H9 (cell line): Measurements from ENCODE around the gene TRIM56. TPM values are rescaled to one million over a fixed set of nuclear protein-coding genes. Genes with fewer than 3 reads are reported as not detected.

Source experiments
- DNase-seq: peaks from one replicate; pipeline ENCODE4 v3.0.0-alpha.2; 2017
- H2AFZ ChIP-seq: one replicate; pipeline ENCODE4 v1.6.1; 2013; ENCODE audit warnings: mild to moderate bottlenecking, low read length, control low read depth, moderate library complexity
- H2AK5ac ChIP-seq: 2 replicates; pipeline ENCODE4 v1.6.1; 2013; ENCODE audit warnings: low read length, control low read depth, mixed read lengths; ENCODE audit not compliant: insufficient read length
- H2BK120ac ChIP-seq: one replicate; pipeline ENCODE4 v1.6.1; 2013; ENCODE audit warnings: low read depth, mild to moderate bottlenecking, low read length, control low read depth, inconsistent platforms; ENCODE audit not compliant: poor library complexity, severe bottlenecking
- H2BK12ac ChIP-seq: 2 replicates; pipeline ENCODE4 v1.6.1; 2013; ENCODE audit warnings: low read length, control low read depth, mixed read lengths, low read depth; ENCODE audit not compliant: insufficient read length
- H2BK15ac ChIP-seq: 2 replicates; pipeline ENCODE4 v1.6.1; 2013; ENCODE audit warnings: low read depth, low read length, control low read depth
- H2BK20ac ChIP-seq: one replicate; pipeline ENCODE4 v1.6.1; 2013; ENCODE audit warnings: low read depth, mild to moderate bottlenecking, low read length, control low read depth, inconsistent platforms; ENCODE audit not compliant: poor library complexity, severe bottlenecking
- H2BK5ac ChIP-seq: 2 replicates; pipeline ENCODE4 v1.6.1; 2013; ENCODE audit warnings: low read length, control low read depth, mixed read lengths; ENCODE audit not compliant: insufficient read length
- H3K14ac ChIP-seq: 2 replicates; pipeline ENCODE4 v1.6.1; 2013; ENCODE audit warnings: low read length, control low read depth; ENCODE audit not compliant: insufficient read depth
- H3K18ac ChIP-seq: 2 replicates; pipeline ENCODE4 v1.6.1; 2013; ENCODE audit warnings: low read depth, mild to moderate bottlenecking, mixed read lengths, low read length, control low read depth; ENCODE audit not compliant: insufficient read length
- H3K23ac ChIP-seq: 2 replicates; pipeline ENCODE4 v1.6.1; 2013; ENCODE audit warnings: low read length, control low read depth, mixed read lengths, low read depth; ENCODE audit not compliant: insufficient read length
- H3K23me2 ChIP-seq: 2 replicates; pipeline ENCODE4 v1.6.1; 2013; ENCODE audit warnings: low read depth, mild to moderate bottlenecking, mixed read lengths, low read length, control low read depth; ENCODE audit not compliant: insufficient read length, poor library complexity, severe bottlenecking
- H3K27ac ChIP-seq: 2 replicates; pipeline ENCODE4 v1.5.1; 2013; ENCODE audit warnings: low read length, control low read depth, mixed read lengths, low read depth; ENCODE audit not compliant: insufficient read length
- H3K27me3 ChIP-seq: 2 replicates; pipeline ENCODE4 v1.6.1; 2013; ENCODE audit warnings: low read length, control low read depth, inconsistent platforms; ENCODE audit not compliant: insufficient read depth
- H3K4ac ChIP-seq: 2 replicates; pipeline ENCODE4 v1.6.1; 2013; ENCODE audit warnings: low read depth, mild to moderate bottlenecking, control low read depth, inconsistent platforms, low read length, moderate library complexity
- H3K4me1 ChIP-seq: 2 replicates; pipeline ENCODE4 v1.6.1; 2013; ENCODE audit warnings: low read length, control low read depth, inconsistent platforms; ENCODE audit not compliant: insufficient read depth
- H3K4me2 ChIP-seq: 2 replicates; pipeline ENCODE4 v1.6.1; 2013; ENCODE audit warnings: low read length, control low read depth, mixed read lengths; ENCODE audit not compliant: insufficient read length, insufficient read depth
- H3K56ac ChIP-seq: 2 replicates; pipeline ENCODE4 v1.6.1; 2013; ENCODE audit warnings: low read depth, mild to moderate bottlenecking, mixed read lengths, low read length, control low read depth; ENCODE audit not compliant: insufficient read length
- H3K79me1 ChIP-seq: 2 replicates; pipeline ENCODE4 v1.6.1; 2013; ENCODE audit warnings: low read depth, mild to moderate bottlenecking, moderate library complexity, low read length, control low read depth, inconsistent platforms; ENCODE audit not compliant: insufficient read depth, poor library complexity, severe bottlenecking
- H3K79me2 ChIP-seq: 2 replicates; pipeline ENCODE4 v1.6.1; 2013; ENCODE audit warnings: low read length, control low read depth, inconsistent platforms; ENCODE audit not compliant: insufficient read depth
- H3K9ac ChIP-seq: 2 replicates; pipeline ENCODE4 v1.6.1; 2013; ENCODE audit warnings: low read length, control low read depth, mixed read lengths; ENCODE audit not compliant: insufficient read length; ENCODE audit errors: extremely low read depth
- H3K9me3 ChIP-seq: one replicate; pipeline ENCODE4 v1.6.1; 2013; ENCODE audit warnings: low read depth, low read length, inconsistent platforms; ENCODE audit not compliant: control insufficient read depth
- H3T11ph ChIP-seq: one replicate; pipeline ENCODE4 v1.6.1; 2013; ENCODE audit warnings: mild to moderate bottlenecking, low read length, control low read depth, inconsistent platforms
- H4K20me1 ChIP-seq: one replicate; pipeline ENCODE4 v1.6.1; 2013; ENCODE audit not compliant: control insufficient read depth, insufficient read length, insufficient read depth
- H4K5ac ChIP-seq: 2 replicates; pipeline ENCODE4 v1.6.1; 2013; ENCODE audit warnings: low read depth, mild to moderate bottlenecking, mixed read lengths, low read length, control low read depth; ENCODE audit not compliant: insufficient read length
- H4K8ac ChIP-seq: replicated peaks from 2 replicates; pipeline ENCODE4 v1.6.1; 2013; ENCODE audit warnings: low read length, control low read depth, mixed read lengths, low read depth; ENCODE audit not compliant: insufficient read length
- H4K91ac ChIP-seq: 2 replicates; pipeline ENCODE4 v1.6.1; 2013; ENCODE audit warnings: low read depth, mild to moderate bottlenecking, moderate library complexity, mixed read lengths, low read length, control low read depth; ENCODE audit not compliant: insufficient read length
- H3K27ac Mint-ChIP-seq, 3 experiments: 2 replicates in 2 of 3; 3 replicates in 1 of 3; pipeline ENCODE4 v1.8.0; 2020 to 2021; ENCODE audit warnings: mixed read lengths in 3 of 3, mild to moderate bottlenecking in 1 of 3, moderate library complexity in 1 of 3
- H3K27me3 Mint-ChIP-seq: 2 replicates; pipeline ENCODE4 v1.8.0; 2021; ENCODE audit warnings: low read depth, mild to moderate bottlenecking, moderate library complexity, mixed read lengths
- H3K36me3 Mint-ChIP-seq, 3 experiments: 2 replicates in 2 of 3; 3 replicates in 1 of 3; pipeline ENCODE4 v1.8.0; 2020 to 2021; ENCODE audit warnings: low read depth in 3 of 3, mixed read lengths in 3 of 3; ENCODE audit not compliant: insufficient read depth in 1 of 3
- H3K4me1 Mint-ChIP-seq, 2 experiments: 2 replicates each; pipeline ENCODE4 v1.8.0; 2020; ENCODE audit warnings: mixed read lengths in 2 of 2
- H3K4me3 Mint-ChIP-seq, 2 experiments: 2 replicates in 1 of 2; 3 replicates in 1 of 2; pipeline ENCODE4 v1.8.0; 2020 to 2021; ENCODE audit warnings: mild to moderate bottlenecking in 2 of 2, mixed read lengths in 2 of 2, moderate library complexity in 1 of 2
- H3K9me3 Mint-ChIP-seq, 2 experiments: 2 replicates in 1 of 2; 3 replicates in 1 of 2; pipeline ENCODE4 v1.8.0; 2020; ENCODE audit warnings: mild to moderate bottlenecking in 2 of 2, mixed read lengths in 2 of 2, moderate library complexity in 1 of 2
- CTCF ChIP-seq: fragments of 200-600 bp; sonication (generic); conservative IDR thresholded peaks from 3 replicates; pipeline ENCODE4 v1.8.0; 2021; ENCODE audit warnings: antibody characterized with exemption, mild to moderate bottlenecking
- WGBS: extraction: QIAGEN DNeasy Blood & Tissue Kit; methylation state at CpG from one replicate; pipeline ENCODE4 v1.1.7; 2013; ENCODE audit warnings: missing lambda C conversion rate, low lambda C conversion rate, mixed read lengths; ENCODE audit not compliant: insufficient read length; ENCODE audit errors: extremely low coverage; 5-methylcytosine and 5-hydroxymethylcytosine counted together
- total RNA-seq: library from RNA; stranded (reverse); gene quantifications from 2 replicates; pipeline ENCODE4 v1.2.1, GENCODE V29; 2021

TRIM56 gene
- total RNA-seq, 1 experiment from 2014 or later, result 21.8 TPM

GRCh38 chr7:101134399-101134980, 49.2 kb downstream of the TRIM56 start:
- Histone ChIP-seq H3K79me2 (no peaks in the 10 kb centered on the region), H3K27ac (no peak overlapping the region), H3K9me3 (no peaks in the 10 kb centered on the region), H4K5ac (no peak overlapping the region), H3K56ac (no peak overlapping the region), H4K91ac (no peak overlapping the region), H3K4me1 (no peaks in the 10 kb centered on the region), H3K23ac (no peak overlapping the region), H3T11ph (no peak overlapping the region), H2BK12ac (no peak overlapping the region), H2AFZ (no peak overlapping the region), H2BK20ac (no peak overlapping the region), H2BK120ac (no peak overlapping the region), H3K4ac (no peak overlapping the region), H3K23me2 (peaks cover 3% of the 10 kb centered on the region), H3K4me2 (no peak overlapping the region), H4K8ac (no peak overlapping the region), H3K79me1 (no peaks in the 10 kb centered on the region), H3K9ac (no peak overlapping the region), H2AK5ac (no peak overlapping the region), H3K27me3 (no peaks in the 10 kb centered on the region), H4K20me1 (no peaks in the 10 kb centered on the region), H2BK15ac (no peak overlapping the region), H3K14ac (no peak overlapping the region), H2BK5ac (no peak overlapping the region), H3K18ac (no peak overlapping the region)
- Mint-ChIP-seq H3K36me3 (peaks cover 0 to 32% (median 0%) of the 10 kb centered on the region in 3 experiments; a peak in 2 of 7 replicates), H3K4me1 (peaks cover 29 to 36% of the 10 kb centered on the region in 2 experiments), H3K4me3 (peak overlapping the region in 1 of 2 experiments; percentile 47; a peak in 3 of 5 replicates), H3K27me3 (no peaks in the 10 kb centered on the region; the same call in 1 of the 2 replicates), H3K27ac (peak overlapping the region; percentile 74 to 91 (median 86); a peak in 6 of 7 replicates), H3K9me3 (no peaks in the 10 kb centered on the region)
- DNase-seq, result no peak
- no CpG with 5 or more reads among the region's 6 CpGs for WGBS
- TF ChIP-seq CTCF, result no peak
